ENCODE data around the gene RAD51B. TPM values are rescaled to one million over a fixed set of nuclear protein-coding genes. Genes with fewer than 3 reads are reported as not detected.

The RAD51B gene
- total RNA-seq, 1 experiment from 2014 or later = 16.7 TPM

- no peak overlapping the region for H3K27ac ChIP-seq (ENCODE audit: insufficient read length, low read depth, low read length)
- H4K91ac ChIP-seq (ENCODE audit: insufficient read length, low read depth, low read length) = no peak overlapping the region
- H2BK15ac ChIP-seq (ENCODE audit: low read depth, low read length) = no peak overlapping the region
- Mint-ChIP-seq H3K4me1 (no peaks in the 10 kb centered on the region; a peak in 1 of 4 replicates), H3K36me3 (ENCODE audit: insufficient read depth in 1 of 3, low read depth in 3 of 3) (no peaks in the 10 kb centered on the region), H3K4me3 (no peak overlapping the region), H3K27ac (no peak overlapping the region), H3K9me3 (no peaks in the 10 kb centered on the region), H3K27me3 (ENCODE audit: low read depth) (no peaks in the 10 kb centered on the region)
- H3K9ac ChIP-seq (ENCODE audit: extremely low read depth, insufficient read length, low read length) = no peak overlapping the region
- H4K5ac ChIP-seq (ENCODE audit: insufficient read length, low read depth, low read length) = no peak overlapping the region
- no peak overlapping the region for H2BK12ac ChIP-seq (ENCODE audit: insufficient read length, low read depth, low read length)
- H2BK5ac ChIP-seq (ENCODE audit: insufficient read length, low read length) = no peak overlapping the region
- no peaks in the 10 kb centered on the region for H3K79me1 ChIP-seq (ENCODE audit: insufficient read depth, low read depth, low read length, poor library complexity, severe bottlenecking)
- H2BK120ac ChIP-seq (ENCODE audit: low read depth, low read length, poor library complexity, severe bottlenecking) = no peak overlapping the region
- H3K27me3 ChIP-seq (ENCODE audit: insufficient read depth, low read length) = no peaks in the 10 kb centered on the region
- WGBS (ENCODE audit: extremely low coverage, insufficient read length, low lambda C conversion rate) = no CpG with 5 or more reads among the region's 3 CpGs
- no peak overlapping the region for H3K4ac ChIP-seq (ENCODE audit: low read depth, low read length)
- no peak overlapping the region for H4K8ac ChIP-seq (replicated peaks; ENCODE audit: insufficient read length, low read depth, low read length)
- H3K4me1 ChIP-seq (ENCODE audit: insufficient read depth, low read length) = peaks cover 2% of the 10 kb centered on the region; the same call in 1 of the 2 replicates
- H2AK5ac ChIP-seq (ENCODE audit: insufficient read length, low read length) = no peak overlapping the region
- H3K9me3 ChIP-seq (ENCODE audit: control insufficient read depth, low read depth, low read length) = no peaks in the 10 kb centered on the region
- H2AFZ ChIP-seq (ENCODE audit: low read length) = no peak overlapping the region
- H3K23me2 ChIP-seq (ENCODE audit: insufficient read length, low read depth, low read length, poor library complexity, severe bottlenecking) = no peaks in the 10 kb centered on the region
- H3K4me2 ChIP-seq (ENCODE audit: insufficient read depth, insufficient read length, low read length) = no peak overlapping the region
- H2BK20ac ChIP-seq (ENCODE audit: low read depth, low read length, poor library complexity, severe bottlenecking) = no peak overlapping the region
- no peak for TF ChIP-seq CTCF (conservative IDR thresholded peaks at IDR 0.05)
- no peaks in the 10 kb centered on the region for H3K79me2 ChIP-seq (ENCODE audit: insufficient read depth, low read length)
- no peak overlapping the region for H3K56ac ChIP-seq (ENCODE audit: insufficient read length, low read depth, low read length)
- H3K18ac ChIP-seq (ENCODE audit: insufficient read length, low read depth, low read length) = no peak overlapping the region
- no peak for DNase-seq
- H3K14ac ChIP-seq (ENCODE audit: insufficient read depth, low read length) = no peak overlapping the region
- H3K23ac ChIP-seq (ENCODE audit: insufficient read length, low read depth, low read length) = no peak overlapping the region
- H3T11ph ChIP-seq (ENCODE audit: low read length) = no peak overlapping the region
- H4K20me1 ChIP-seq (ENCODE audit: control insufficient read depth, insufficient read depth, insufficient read length) = no peaks in the 10 kb centered on the region
Observed at GRCh38 chr14:67875175-67876006, 55.8 kb downstream of the RAD51B start.
